ENCODE results near the gene ADGB. TPM values are rescaled to one million over a fixed set of nuclear protein-coding genes. Genes with fewer than 3 reads are reported as not detected.

ADGB gene
- total and polyA plus RNA-seq, 2 of the 13 experiments (the other 11 are each of a cell fraction or from before 2014, with no cell fraction given) = not detected

- no peak for TF ChIP-seq CREM (IDR thresholded peaks at IDR 0.05)
- TF ChIP-seq CREM (CRISPR knock-in tag; IDR thresholded peaks at IDR 0.05) = no peak
These were observed 231.2 kb downstream of the ADGB start (continued) for GRCh38 chr6:146829792-146830565.

GRCh38 chr6:146833157-146833556, 234.4 kb downstream of the ADGB start:
- BruUV-seq (replicated peaks) = no TSS peak
- Histone ChIP-seq H3K4me2 (ENCODE audit: low read depth, low read length) (no peak overlapping the region), H2AFZ (ENCODE audit: low read length) (no peak overlapping the region)

GRCh38 chr6:146840216-146840615, 241.4 kb downstream of the ADGB start:
- Histone ChIP-seq H3K27me3 (ENCODE audit: control insufficient read depth in 1 of 2, insufficient read depth in 2 of 2, low read length in 2 of 2) (no peaks in the 10 kb centered on the region), H2AFZ (ENCODE audit: low read length) (no peak overlapping the region), H3K9ac (ENCODE audit: insufficient read depth, low read depth, low read length) (no peak overlapping the region), H3K79me2 (ENCODE audit: insufficient read depth, low read length) (no peaks in the 10 kb centered on the region), H3K27ac (ENCODE audit: extremely low read length, insufficient read depth, low read length) (no peak overlapping the region), H3K4me1 (ENCODE audit: insufficient read depth, low read length) (no peaks in the 10 kb centered on the region), H4K20me1 (ENCODE audit: insufficient read depth, low read length) (no peaks in the 10 kb centered on the region), H3K4me3 (replicated peaks in 1 of 3; ENCODE audit: insufficient read depth in 1 of 3, low read depth in 2 of 3, low read length in 3 of 3) (no peak overlapping the region), H3K4me2 (ENCODE audit: low read depth, low read length) (no peak overlapping the region), H3K36me3 (replicated peaks in 1 of 2; ENCODE audit: control insufficient read depth in 1 of 2, insufficient read depth in 2 of 2, low read length in 2 of 2) (no peaks in the 10 kb centered on the region), H3K9me3 (ENCODE audit: low read length) (no peaks in the 10 kb centered on the region)
- no peak for ATAC-seq
- BruUV-seq (replicated peaks) = no TSS peak
- FAIRE-seq = no peak
- ChIA-PET POLR2A (no interaction called here), CTCF (ENCODE audit: low intra/inter-chr PET ratio, low total read pairs) (no interaction called here)
- in situ Hi-C loops (cut with HindIII; ENCODE audit: extremely low pct_ligation_motif_present, low pct_unique_long_range_greater_than_20kb) = no loop called here
- intact Hi-C loops (cut with micrococcal nuclease; ENCODE audit: unreplicated experiment) = no loop called here
- DNase-seq (ENCODE audit: low spot score) = no peak
- WGBS (ENCODE audit: low lambda C conversion rate) = 2% methylated on average over 1 of the region's 1 CpG
- TF ChIP-seq GTF2F1 (IDR thresholded peaks at IDR 0.05; ENCODE audit: low read length) (no peak), DRAP1 (CRISPR knock-in tag; IDR thresholded peaks at IDR 0.05) (no peak), SOX13 (IDR thresholded peaks at IDR 0.05) (no peak), SOX13 (CRISPR knock-in tag; conservative IDR thresholded peaks at IDR 0.05 in 1 of 2, IDR thresholded peaks at IDR 0.05 in 1 of 2) (no peak), GPN1 (CRISPR knock-in tag; IDR thresholded peaks at IDR 0.05; ENCODE audit: borderline replicate concordance) (no peak), ZNF816 (CRISPR knock-in tag; IDR thresholded peaks at IDR 0.05; ENCODE audit: borderline replicate concordance) (no peak), MLLT10 (CRISPR knock-in tag; IDR thresholded peaks at IDR 0.05) (no peak), ZBTB1 (CRISPR knock-in tag; IDR thresholded peaks at IDR 0.05; ENCODE audit: borderline replicate concordance) (no peak), NONO (IDR thresholded peaks at IDR 0.05) (no peak), NONO (CRISPR knock-in tag; conservative IDR thresholded peaks at IDR 0.05) (no peak), ZBTB38 (CRISPR knock-in tag; IDR thresholded peaks at IDR 0.05) (no peak), ZNF329 (CRISPR knock-in tag; IDR thresholded peaks at IDR 0.05; ENCODE audit: low read depth) (no peak), HES4 (CRISPR knock-in tag; IDR thresholded peaks at IDR 0.05; ENCODE audit: borderline replicate concordance) (no peak), PTBP1 (IDR thresholded peaks at IDR 0.05; ENCODE audit: low read depth, low read length, poor library complexity, severe bottlenecking) (no peak), GATA4 (IDR thresholded peaks at IDR 0.05; ENCODE audit: borderline replicate concordance, low read depth) (no peak)

More at GRCh38 chr6:146833157-146833556, 234.4 kb downstream of the ADGB start:
- Histone ChIP-seq H3K4me1 (ENCODE audit: insufficient read depth, low read length) (no peaks in the 10 kb centered on the region), H3K4me3 (replicated peaks in 1 of 3; ENCODE audit: insufficient read depth in 1 of 3, low read depth in 2 of 3, low read length in 3 of 3) (no peak overlapping the region), H3K9me3 (ENCODE audit: low read length) (no peaks in the 10 kb centered on the region), H3K79me2 (ENCODE audit: insufficient read depth, low read length) (no peaks in the 10 kb centered on the region), H3K36me3 (replicated peaks in 1 of 2; ENCODE audit: control insufficient read depth in 1 of 2, insufficient read depth in 2 of 2, low read length in 2 of 2) (no peaks in the 10 kb centered on the region), H3K27me3 (ENCODE audit: control insufficient read depth in 1 of 2, insufficient read depth in 2 of 2, low read length in 2 of 2) (no peaks in the 10 kb centered on the region), H3K27ac (ENCODE audit: extremely low read length, insufficient read depth, low read length) (no peak overlapping the region), H3K9ac (ENCODE audit: insufficient read depth, low read depth, low read length) (no peak overlapping the region), H4K20me1 (ENCODE audit: insufficient read depth, low read length) (no peaks in the 10 kb centered on the region)
- in situ Hi-C loops (cut with HindIII; ENCODE audit: extremely low pct_ligation_motif_present, low pct_unique_long_range_greater_than_20kb) = no loop called here
- WGBS (ENCODE audit: low lambda C conversion rate) = 0% methylated on average over 2 of the region's 3 CpGs
- ATAC-seq (no peak), DNase-seq (ENCODE audit: low spot score) (no peak), FAIRE-seq (no peak)
- POLR2A ChIA-PET = no interaction called here
- CTCF ChIA-PET (ENCODE audit: low intra/inter-chr PET ratio, low total read pairs) = no interaction called here
- TF ChIP-seq DNMT1 (CRISPR knock-in tag; IDR thresholded peaks at IDR 0.05) (no peak), ZSCAN12 (CRISPR knock-in tag; IDR thresholded peaks at IDR 0.05) (no peak), MAFF (IDR thresholded peaks at IDR 0.05; ENCODE audit: low read depth, low read length) (no peak), MLLT10 (CRISPR knock-in tag; IDR thresholded peaks at IDR 0.05) (no peak), ZFX (CRISPR knock-in tag; IDR thresholded peaks at IDR 0.05; ENCODE audit: low read depth) (no peak)
- intact Hi-C loops (cut with micrococcal nuclease; ENCODE audit: unreplicated experiment) = no loop called here

Data from HepG2 (cell line).